Measurements from ENCODE around the gene NKIRAS2. TPM values are rescaled to one million over a fixed set of nuclear protein-coding genes. Genes with fewer than 3 reads are reported as not detected.

Gene NKIRAS2
- total and polyA plus RNA-seq, 10 donors: 11.3 to 38.8 (median 22.7) TPM

DNA sequence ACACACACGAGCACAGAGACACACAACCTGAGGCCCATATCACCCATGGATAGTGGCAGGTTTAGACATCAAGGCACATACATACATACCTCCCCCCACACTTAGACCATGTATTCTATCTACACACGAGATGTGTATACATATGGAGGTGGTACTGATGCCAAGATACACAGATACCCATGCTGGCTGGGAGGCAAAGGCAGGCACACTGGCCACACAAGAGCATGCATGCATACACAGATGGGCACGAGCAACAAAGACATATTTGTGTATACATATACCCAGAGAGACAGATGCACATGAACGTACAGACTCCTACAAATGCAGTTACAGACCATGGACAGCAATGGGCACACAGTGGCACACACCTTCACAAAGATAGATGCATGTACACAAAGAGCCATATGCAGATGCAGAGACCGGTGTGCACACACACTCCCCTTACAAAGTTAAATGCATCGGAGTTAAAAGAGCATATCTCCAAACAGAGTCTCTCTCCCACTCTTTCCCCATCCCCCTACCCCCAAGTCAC lies 32.5 kb downstream of the NKIRAS2 start:
- intact Hi-C loops (cut with DNase I; ENCODE audit: low total_unique reads): no loop called here
- H3K4me3 ChIP-seq: no peak overlapping the region
- no peak for DNase-seq
- peaks cover 0 to 49% (median 0%) of the 10 kb centered on the region in 7 donors for H3K27me3 ChIP-seq (replicated peaks in 1 of 7)
- no peaks in the 10 kb centered on the region for H3K36me3 ChIP-seq
- H3K27ac ChIP-seq: no peak overlapping the region
- peaks cover 0 to 24% (median 14%) of the 10 kb centered on the region in 6 donors for H3K4me1 ChIP-seq
- peaks cover 0 to 4% (median 0%) of the 10 kb centered on the region in 8 donors for H3K9me3 ChIP-seq
- TF ChIP-seq, protein P1, sequence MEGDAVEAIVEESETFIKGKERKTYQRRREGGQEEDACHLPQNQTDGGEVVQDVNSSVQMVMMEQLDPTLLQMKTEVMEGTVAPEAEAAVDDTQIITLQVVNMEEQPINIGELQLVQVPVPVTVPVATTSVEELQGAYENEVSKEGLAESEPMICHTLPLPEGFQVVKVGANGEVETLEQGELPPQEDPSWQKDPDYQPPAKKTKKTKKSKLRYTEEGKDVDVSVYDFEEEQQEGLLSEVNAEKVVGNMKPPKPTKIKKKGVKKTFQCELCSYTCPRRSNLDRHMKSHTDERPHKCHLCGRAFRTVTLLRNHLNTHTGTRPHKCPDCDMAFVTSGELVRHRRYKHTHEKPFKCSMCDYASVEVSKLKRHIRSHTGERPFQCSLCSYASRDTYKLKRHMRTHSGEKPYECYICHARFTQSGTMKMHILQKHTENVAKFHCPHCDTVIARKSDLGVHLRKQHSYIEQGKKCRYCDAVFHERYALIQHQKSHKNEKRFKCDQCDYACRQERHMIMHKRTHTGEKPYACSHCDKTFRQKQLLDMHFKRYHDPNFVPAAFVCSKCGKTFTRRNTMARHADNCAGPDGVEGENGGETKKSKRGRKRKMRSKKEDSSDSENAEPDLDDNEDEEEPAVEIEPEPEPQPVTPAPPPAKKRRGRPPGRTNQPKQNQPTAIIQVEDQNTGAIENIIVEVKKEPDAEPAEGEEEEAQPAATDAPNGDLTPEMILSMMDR (IDR thresholded peaks at IDR 0.05 in 8 of 11, conservative IDR thresholded peaks at IDR 0.05 in 3 of 11): no peak
- TF ChIP-seq POLR2A (IDR thresholded peaks at IDR 0.05) (no peak), POLR2AphosphoS5 (IDR thresholded peaks at IDR 0.05) (no peak)
- WGBS, 5 donors: 75 to 88% (median 79%) methylated on average over 6 of the region's 6 CpGs

DNA sequence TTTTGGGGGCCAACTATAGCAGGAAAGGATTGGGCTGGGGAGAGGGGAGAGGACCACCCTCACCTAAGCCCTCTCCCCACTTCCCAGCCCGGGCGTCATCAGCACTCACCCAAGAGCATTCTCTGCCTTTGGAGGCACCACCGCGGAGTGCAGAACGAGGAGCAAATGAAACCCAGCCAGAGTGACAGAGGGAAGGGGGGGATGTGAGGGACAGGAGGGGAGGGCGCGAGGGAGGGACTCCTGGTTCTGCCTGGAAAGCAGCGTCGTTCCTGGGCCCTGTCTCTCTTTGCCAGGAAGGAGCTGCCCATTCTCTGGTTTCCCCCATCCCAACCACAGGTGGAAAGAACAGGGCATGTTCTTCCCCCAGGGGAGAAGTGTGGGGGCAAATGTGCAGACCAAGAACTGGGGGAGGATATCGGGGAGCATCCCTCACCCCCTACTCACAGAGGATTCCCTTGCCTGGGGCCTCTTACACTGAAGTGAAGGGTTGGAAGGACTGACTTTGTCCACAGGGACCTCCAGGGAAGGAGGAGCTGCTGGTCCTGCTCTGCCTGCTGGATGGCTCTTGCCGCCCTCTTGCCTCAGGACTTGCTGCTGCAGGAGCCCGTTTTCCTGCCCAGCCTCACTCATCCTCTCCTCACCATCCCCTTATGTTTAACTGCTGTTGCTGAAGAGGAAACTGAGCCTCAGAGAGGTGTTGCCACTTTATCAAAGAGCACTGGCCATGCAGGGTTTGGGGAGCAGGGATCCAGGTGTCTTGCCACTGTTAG lies 34.0 kb downstream of the NKIRAS2 start:
- Histone ChIP-seq H3K4me3 (no peak overlapping the region), H3K4me1 (peaks cover 0 to 21% (median 14%) of the 10 kb centered on the region in 6 donors), H3K36me3 (no peaks in the 10 kb centered on the region), H3K27me3 (replicated peaks in 1 of 7) (peaks cover 0 to 49% (median 0%) of the 10 kb centered on the region in 7 donors), H3K9me3 (peaks cover 0 to 4% (median 0%) of the 10 kb centered on the region in 8 donors), H3K27ac (no peak overlapping the region)
- TF ChIP-seq POLR2AphosphoS5 (IDR thresholded peaks at IDR 0.05) (no peak), POLR2A (IDR thresholded peaks at IDR 0.05) (no peak)
- TF ChIP-seq, protein P1 (IDR thresholded peaks at IDR 0.05 in 8 of 11, conservative IDR thresholded peaks at IDR 0.05 in 3 of 11): no peak
- intact Hi-C loops (cut with DNase I; ENCODE audit: low total_unique reads): no loop called here
- DNase-seq: no peak
- 31 to 49% (median 38%) methylated on average over 12 of the region's 12 CpGs for WGBS, 5 donors

DNA sequence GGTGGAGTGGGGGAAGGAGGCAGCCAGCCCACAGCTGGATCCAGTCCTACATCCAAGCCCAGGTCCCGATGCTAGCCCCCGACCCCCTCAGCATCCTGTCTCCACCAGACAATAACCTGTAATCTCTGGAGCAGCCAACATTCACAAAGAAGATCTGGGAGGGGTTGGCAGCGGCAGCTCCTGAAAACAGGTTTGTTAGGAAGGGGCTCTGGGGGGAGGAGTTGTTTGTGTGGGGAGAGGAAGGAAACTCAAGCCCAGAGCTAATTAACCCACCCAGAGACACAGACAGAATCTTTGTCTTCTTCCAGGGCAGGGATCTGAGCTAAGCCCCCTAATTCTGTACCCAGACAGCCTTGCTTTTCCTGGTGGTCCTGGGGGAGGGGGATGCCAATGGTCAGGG lies 35.1 kb downstream of the NKIRAS2 start:
- no peak for DNase-seq
- whole genome bisulfite sequencing, 5 donors: 34 to 45% (median 37%) methylated on average over 3 of the region's 3 CpGs
- Histone ChIP-seq H3K4me1 (peaks cover 0 to 10% (median 9%) of the 10 kb centered on the region in 6 donors), H3K36me3 (no peaks in the 10 kb centered on the region), H3K27ac (no peak overlapping the region), H3K27me3 (replicated peaks in 1 of 7) (peaks cover 0 to 49% (median 0%) of the 10 kb centered on the region in 7 donors), H3K9me3 (peaks cover 0 to 4% (median 0%) of the 10 kb centered on the region in 8 donors), H3K4me3 (no peak overlapping the region)
- TF ChIP-seq POLR2A (IDR thresholded peaks at IDR 0.05) (no peak), POLR2AphosphoS5 (IDR thresholded peaks at IDR 0.05) (no peak)
- TF ChIP-seq, protein P1 (IDR thresholded peaks at IDR 0.05 in 8 of 11, conservative IDR thresholded peaks at IDR 0.05 in 3 of 11): no peak
- intact Hi-C loops (cut with DNase I; ENCODE audit: low total_unique reads): no loop called here

DNA sequence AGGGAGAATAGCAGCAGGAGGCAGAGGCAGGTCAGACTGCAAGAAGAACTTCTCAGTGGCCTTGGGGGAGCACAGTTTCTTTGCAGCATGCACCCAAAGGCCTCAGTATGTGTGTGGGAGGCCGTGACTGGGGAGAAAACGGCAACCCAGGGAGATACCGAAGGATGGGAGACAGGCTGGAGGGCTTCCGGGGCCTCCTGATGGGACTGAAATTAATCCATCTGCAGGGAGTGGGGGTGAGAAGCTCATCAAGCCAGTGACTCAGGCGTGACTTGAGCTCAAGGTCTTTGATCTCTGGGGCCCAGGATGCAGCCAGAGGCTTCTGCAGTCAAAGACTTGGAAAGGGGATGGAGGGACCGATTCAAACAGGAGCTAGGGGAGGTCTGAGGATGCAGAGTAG lies 35.6 kb downstream of the NKIRAS2 start:
- H3K4me1 ChIP-seq: peaks cover 0 to 7% (median 6%) of the 10 kb centered on the region in 6 donors
- no peak for TF ChIP-seq POLR2AphosphoS5 (IDR thresholded peaks at IDR 0.05)
- TF ChIP-seq POLR2A (IDR thresholded peaks at IDR 0.05): no peak
- TF ChIP-seq, protein P1 (IDR thresholded peaks at IDR 0.05 in 8 of 11, conservative IDR thresholded peaks at IDR 0.05 in 3 of 11): no peak
- no peak overlapping the region for H3K27ac ChIP-seq
- DNase-seq: no peak
- H3K27me3 ChIP-seq (replicated peaks in 1 of 7): peaks cover 0 to 49% (median 0%) of the 10 kb centered on the region in 7 donors
- H3K36me3 ChIP-seq: no peaks in the 10 kb centered on the region
- H3K9me3 ChIP-seq: peaks cover 0 to 4% (median 0%) of the 10 kb centered on the region in 8 donors
- no peak overlapping the region for H3K4me3 ChIP-seq
- intact Hi-C loops (cut with DNase I; ENCODE audit: low total_unique reads): no loop called here
- WGBS, 5 donors: 53 to 80% (median 67%) methylated on average over 5 to 6 of the region's 6 CpGs
